Posterior vena cava (tissue), 2 donors: Measurements from ENCODE around the gene RIMOC1. TPM values are rescaled to one million over a fixed set of nuclear protein-coding genes. Genes with fewer than 3 reads are reported as not detected.
"Not testable (repeated sequence)": the region's sequence is repeated elsewhere in the genome, so short reads cannot be mapped to it uniquely, and the experiment has no call there.

Experiments used
- DNase-seq: peaks from one replicate; pipeline ENCODE4 v3.0.0-alpha.2; 2020; ENCODE audit warnings: low spot score
- intact Hi-C, 2 donors: fragments of 100-400 bp; cut with DNase I; formaldehyde crosslinking; loops; one replicate each; pipeline versions ENCODE4 v1.14.1 to v1.14.2; 2022 to 2023
- total RNA-seq, 2 donors: library from RNA; stranded (reverse); fragmentation: NEBNext Ultra II Directional; extraction: Animal tissue kit (Norgen Biotek cat#: 25700); gene quantifications; one replicate each; pipeline ENCODE4 v1.2.1, GENCODE V29; 2021
- donor health status: DM: yes; HTN: yes; CAD: no.
- donor health status: DM: yes; HTN: yes; CAD: no.

Gene RIMOC1
- total RNA-seq, 2 donors from 2014 or later = 31.1 to 33.7 TPM

DNA sequence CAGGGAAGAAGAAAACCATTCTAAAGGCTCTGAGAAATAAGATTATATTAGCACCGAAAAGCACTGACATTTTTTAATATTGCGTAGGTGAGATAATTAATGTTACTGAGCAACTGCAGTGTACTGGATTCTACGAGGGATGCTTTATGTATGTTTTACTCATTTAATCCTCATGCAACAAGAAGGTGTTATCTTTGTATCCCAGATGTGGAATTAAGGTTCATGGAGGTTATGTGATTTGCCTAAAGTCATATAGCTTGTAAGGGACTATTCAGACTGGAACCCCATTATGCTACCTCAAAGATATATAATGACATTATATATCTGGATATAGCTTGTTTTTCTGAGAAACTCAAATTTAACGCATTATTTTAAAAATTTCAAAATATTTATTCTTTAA is 23.5 kb downstream of the RIMOC1 start:
- intact Hi-C loops = loop anchor here in 1 of 2 donors (10.0 kb wide), 1 partner anchor 53 kb away; the partner anchor contains the start of gene OXCT1
- no peak for DNase-seq

DNA sequence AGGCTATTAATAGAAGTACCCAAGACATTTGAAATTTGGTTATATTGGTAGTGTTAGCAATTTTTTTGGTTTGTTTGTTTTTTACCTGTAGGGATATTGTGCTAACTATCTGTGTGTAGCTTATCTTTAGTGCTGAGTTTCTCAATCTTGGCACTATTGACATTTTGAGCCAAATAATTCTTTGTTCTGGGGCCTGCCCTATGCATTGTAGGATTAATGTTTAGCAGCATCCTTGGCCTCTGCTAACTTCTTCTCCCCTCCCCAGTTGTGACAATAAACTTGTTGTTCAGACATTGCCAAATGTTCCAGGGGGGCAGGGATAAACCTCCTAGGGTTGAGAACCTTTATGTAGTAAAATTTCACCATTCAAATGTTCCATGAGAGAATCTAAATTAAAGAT is 24.9 kb downstream of the RIMOC1 start:
- intact Hi-C loops = loop anchor here in 1 of 2 donors (10.0 kb wide), 1 partner anchor 54 kb away; the partner anchor contains the start of gene OXCT1

DNA sequence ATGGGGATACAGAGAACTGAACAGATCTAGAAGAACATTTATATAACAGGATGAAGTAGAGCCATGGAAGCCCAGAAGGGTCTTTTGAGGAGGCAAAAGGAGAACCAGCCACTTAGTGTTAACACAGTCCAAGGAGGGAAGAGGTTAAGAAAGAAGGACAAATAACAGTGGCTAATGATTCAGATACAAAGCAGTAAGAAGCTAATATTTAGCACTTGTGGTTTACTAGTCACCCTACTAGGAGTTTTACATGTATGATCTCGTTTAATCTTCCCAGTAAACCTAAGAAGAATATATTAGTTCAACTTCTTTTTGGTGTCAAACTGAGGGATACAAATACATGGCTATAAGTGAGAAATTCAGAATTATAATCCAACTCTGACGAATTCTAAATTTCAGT is 28.6 kb downstream of the RIMOC1 start:
- intact Hi-C loops = no loop called here
- no peak for DNase-seq

More for the DNA sequence above, 24.9 kb downstream of the RIMOC1 start:
- no peak for DNase-seq

DNA sequence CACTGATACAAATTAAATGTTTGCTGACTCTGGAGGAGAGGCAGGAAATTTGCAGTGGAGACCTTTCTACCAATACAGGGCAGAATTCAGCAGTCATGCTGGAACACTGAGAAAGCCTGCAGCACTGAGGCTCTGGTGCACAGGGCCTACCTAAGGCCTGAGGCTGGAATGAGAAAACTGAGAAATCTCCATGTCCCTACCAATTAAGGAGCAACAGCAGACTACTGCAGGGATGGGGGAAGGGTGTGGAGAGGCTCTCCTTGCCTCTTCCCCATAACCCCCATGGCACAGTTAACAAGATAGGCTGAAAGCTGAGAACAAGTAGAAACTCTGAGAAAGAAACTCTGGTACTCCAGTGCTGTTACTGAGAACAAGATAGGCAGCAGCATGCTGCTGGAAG is 31.4 kb downstream of the RIMOC1 start:
- intact Hi-C loops = no loop called here
- no peak for DNase-seq

DNA sequence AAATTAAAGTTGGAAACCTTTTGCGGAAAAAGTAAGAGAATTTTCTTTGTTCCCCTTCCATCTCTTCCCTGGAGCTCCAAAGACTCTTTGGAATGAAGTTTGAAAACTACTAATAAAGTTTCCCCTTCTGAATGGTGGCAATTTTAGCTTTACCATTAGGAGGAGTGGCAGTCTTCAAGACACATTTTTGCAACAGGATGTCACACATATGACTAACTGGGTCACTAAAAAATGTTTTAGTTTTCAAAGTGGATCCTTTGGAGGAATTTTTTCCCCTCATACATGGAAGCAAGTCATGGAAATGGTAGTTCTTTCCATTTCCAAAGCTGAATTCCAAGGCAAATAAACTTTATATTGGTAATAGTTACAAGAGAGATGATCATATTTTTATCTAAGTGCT is 36.5 kb downstream of the RIMOC1 start:
- DNase-seq = no peak
- intact Hi-C loops = no loop called here

DNA sequence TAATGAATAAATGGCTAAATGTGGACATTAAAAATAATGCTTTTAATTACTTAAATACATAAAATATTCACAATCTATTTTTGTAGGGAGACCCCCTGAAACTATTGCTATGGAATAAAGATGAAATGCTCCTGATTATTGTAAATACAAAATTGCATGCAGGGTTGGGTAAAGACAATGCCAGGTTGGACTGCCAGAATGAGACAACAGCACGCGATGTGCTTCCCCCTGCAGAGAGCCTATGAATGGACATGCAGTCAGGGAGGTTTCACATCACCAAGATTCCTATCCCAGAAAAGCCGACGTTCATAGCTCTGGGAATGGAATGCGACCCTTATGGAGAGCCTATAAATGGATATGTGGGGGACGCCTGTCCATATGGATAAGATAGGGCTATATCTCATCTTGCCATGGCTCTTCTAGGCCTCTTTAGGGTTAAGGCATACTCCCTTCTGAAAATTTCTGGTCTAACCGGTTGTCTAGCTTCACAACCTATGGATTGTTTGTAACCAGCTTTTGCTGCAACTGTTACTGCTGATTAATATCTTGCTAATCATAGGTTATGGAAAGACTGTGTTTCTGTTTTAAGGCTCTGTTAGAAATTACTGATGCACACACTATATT is 41.3 kb downstream of the RIMOC1 start:
- intact Hi-C loops, DNase-seq: not testable (repeated sequence)

DNA sequence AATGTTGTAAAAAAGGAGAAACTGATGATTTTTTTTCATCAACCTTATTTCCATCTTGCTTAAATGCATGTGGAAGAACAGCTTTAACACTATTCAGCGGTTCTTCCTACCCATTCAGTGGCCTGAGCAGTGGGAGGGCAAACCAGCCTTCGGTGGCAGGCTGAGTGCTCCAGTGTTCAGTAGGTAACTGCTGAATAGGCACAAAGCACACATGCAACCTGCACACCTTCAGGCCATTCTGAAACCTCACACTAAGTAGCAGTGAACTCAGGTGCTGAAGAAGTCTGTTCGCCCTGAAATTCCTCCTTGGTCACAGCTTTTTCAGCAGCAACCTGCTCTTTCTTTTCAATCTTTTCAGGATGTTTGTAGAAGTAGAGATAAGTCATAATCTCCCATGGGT is 47.1 kb downstream of the RIMOC1 start:
- intact Hi-C loops = no loop called here
- DNase-seq = no peak

Other genes with a start within 250 kb of the RIMOC1 start
- 10 to 100 TPM; 44.0 to 44.2 TPM for gene OXCT1, start 33.9 kb upstream of the RIMOC1 start, total RNA-seq
- gene FBXO4, start 20.9 kb downstream of the RIMOC1 start, total RNA-seq = 10 to 100 TPM; 10.9 to 14.3 TPM